HG02870 (cell line): Measurements from ENCODE around the gene CCBE1.
"Not testable (repeated sequence)": the region's sequence is repeated elsewhere in the genome, so short reads cannot be mapped to it uniquely, and the experiment has no call there.

Experiments
- ATAC-seq: cut with Tn5 transposase; IDR thresholded peaks from one replicate; pipeline ENCODE4 v1.9.1; 2021; ENCODE audit warnings: mild to moderate bottlenecking, moderate library complexity; ENCODE audit not compliant: unreplicated experiment

Gene CCBE1

GRCh38 chr18:59659508-59660170 is 37.6 kb downstream of the CCBE1 start:
- ATAC-seq: no peak

GRCh38 chr18:59658941-59659340 is 38.3 kb downstream of the CCBE1 start:
- ATAC-seq: no peak

DNA sequence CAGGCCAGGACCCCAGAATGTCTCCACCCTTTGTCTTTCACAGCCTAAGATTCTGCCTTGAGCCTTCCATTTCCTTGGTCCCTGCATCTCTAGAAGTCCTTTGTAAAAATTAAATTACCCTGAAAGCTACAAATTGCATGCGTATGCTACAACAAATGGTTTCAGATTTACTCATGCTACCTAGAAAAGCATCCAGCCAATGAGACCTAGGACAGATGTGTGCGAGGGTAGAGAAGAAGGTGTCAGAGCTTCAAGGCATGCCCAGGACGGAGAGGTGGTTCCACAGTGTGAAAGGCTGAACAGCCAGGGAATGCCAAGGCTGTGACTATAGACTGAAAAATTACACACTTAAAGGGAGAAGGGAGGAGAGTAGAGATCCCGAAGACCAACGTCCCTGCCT is 40.2 kb downstream of the CCBE1 start:
- peak; percentile 80 for ATAC-seq

DNA sequence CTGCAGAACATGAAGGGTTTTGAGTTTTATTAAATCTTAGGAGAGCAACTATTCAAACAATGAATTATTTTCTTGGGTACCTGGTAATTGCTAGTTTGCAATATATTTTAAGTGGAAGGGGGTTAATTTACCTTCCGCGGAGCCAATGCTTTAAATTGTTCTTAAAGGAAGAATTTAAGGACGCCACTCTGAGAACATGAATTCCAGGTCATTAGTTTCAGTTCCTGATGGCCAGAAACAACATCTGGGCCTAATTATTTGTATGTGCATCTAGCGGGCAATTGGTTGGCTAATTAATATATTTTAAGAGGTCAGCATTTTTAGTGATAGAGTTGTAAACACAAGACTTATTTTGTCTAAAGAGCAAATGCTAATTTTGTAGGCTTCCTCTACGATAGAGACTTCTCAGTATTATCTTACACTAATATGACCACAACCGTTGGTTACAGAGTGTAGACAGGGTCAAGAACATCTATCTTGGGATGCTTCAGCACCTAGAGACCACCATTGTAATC is 40.8 kb downstream of the CCBE1 start:
- no peak for ATAC-seq

GRCh38 chr18:59655676-59656075 is 41.5 kb downstream of the CCBE1 start:
- ATAC-seq: no peak

GRCh38 chr18:59651071-59651470 is 46.2 kb downstream of the CCBE1 start:
- ATAC-seq: no peak

DNA sequence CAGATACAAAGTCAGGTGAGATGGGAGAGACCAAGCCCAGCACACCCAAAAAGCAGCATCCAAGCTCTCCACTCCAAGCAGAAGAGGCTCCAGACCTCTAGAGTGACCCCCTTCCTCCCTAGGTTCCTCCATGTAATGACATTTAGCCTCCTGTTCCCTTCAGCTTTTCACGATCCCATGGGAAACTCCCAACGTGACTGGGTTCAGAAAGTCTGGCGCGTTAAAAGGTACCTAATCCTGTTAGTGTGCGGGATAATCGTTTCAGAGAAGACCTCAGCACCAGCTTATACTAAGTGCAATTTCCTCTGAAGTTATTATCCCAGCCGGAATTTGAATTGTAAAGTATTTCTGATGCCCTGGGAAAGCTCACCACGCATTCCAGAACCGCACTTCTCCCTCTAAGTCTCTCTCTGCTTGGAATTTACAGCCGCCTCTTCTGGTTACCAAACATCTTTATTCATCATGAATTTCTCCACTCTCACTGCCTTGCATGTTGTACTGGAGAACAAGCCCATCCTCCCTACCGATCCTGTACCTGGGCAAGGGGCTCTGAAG is 46.9 kb downstream of the CCBE1 start:
- ATAC-seq: no peak

DNA sequence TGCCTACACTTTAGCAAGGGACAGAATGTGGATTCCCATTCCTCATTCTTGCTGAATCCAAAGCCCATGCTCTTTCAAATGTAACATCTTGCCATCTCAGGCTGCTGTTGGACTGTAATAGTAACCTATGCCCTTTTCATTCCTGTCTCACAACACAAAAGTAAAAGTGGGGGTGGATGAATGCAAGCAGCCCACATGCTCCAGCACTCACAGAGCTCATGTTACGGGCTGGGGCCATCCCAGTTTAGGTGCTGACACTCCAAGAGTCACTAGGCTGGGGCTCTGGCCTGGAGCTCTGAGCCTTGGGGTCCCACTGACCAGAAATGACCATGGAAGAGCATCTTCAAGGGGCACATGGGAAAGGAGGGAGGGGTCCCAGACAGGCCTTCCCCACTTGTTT is 47.6 kb downstream of the CCBE1 start:
- ATAC-seq: no peak

DNA sequence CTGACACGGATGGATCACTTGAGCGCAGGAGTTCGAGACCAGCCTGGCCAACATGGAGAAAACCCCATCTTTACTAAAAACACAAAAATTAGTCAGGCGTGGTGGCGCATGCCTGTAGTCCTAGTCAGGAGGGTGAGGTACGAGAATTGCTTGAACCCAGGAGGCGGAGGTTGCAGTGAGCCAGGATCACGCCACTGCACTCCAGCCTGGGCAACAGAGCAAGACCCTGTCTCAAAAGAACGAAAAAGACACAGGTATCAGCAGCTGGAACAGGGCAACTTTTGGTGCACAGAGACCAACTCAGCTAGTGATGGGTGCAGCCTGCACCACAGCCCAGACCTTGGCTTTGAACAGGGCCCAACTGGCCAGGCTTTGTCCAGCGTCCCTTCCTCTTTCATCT is 48.8 kb downstream of the CCBE1 start:
- ATAC-seq: not testable (repeated sequence)

GRCh38 chr18:59646963-59647307 is 50.3 kb downstream of the CCBE1 start:
- ATAC-seq: no peak

DNA sequence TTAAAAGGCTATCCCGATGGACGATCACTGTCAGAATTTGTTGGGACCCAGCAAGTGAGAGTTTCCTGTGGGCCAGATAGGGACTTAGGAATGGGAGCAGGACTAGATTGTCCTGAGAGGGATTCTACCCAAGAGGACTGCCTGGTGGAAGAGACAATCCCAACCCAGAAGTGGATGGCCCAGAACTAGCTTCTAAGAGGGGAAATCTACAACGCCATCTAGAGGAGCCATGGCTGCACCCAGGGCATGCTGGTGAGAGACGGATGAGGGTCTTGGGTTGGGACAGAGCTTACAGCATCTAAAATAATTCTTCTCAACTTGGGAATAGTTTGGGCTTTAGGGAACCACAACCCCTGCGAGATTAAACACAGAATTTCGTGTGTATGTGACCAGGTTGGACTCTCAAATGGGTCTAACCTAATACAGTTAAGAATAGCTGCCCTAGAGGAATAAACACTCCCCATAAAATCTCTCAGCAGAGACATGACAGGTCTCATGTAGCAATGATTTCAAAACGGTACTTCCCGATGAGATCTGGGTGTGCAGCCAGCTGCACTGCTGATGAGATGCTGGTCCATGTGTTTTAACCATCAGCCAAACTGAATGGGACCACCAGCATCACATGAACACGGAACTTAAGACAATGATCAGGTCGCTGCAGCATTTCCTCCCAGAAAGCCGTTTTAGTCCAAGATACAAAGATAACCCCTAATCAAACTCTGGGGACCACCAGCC is 50.8 kb downstream of the CCBE1 start:
- ATAC-seq: no peak

- no peak for ATAC-seq
These were observed 53.5 kb downstream of the CCBE1 start for GRCh38 chr18:59643740-59644139.

DNA sequence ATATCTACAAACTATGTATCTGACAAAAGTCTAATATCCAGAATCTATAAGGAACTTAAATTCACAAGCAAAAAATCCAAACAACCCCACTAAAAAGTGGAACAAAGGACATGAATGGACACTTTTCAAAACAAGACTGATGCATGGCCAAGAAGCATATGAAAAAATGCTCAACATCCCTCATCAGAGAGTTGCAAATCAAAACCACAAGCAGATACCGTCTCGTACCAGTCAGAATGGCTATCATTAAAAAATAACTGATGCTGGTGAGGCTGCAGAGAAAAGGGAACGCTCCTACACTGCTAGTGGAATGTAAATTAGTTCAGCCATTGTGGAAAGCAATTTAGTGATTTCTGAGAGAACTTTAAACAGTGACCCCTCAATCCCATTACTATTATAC is 56.5 kb downstream of the CCBE1 start:
- no peak for ATAC-seq

GRCh38 chr18:59639821-59640220 is 57.4 kb downstream of the CCBE1 start:
- no peak for ATAC-seq

GRCh38 chr18:59639136-59639535 is 58.1 kb downstream of the CCBE1 start:
- ATAC-seq: no peak

DNA sequence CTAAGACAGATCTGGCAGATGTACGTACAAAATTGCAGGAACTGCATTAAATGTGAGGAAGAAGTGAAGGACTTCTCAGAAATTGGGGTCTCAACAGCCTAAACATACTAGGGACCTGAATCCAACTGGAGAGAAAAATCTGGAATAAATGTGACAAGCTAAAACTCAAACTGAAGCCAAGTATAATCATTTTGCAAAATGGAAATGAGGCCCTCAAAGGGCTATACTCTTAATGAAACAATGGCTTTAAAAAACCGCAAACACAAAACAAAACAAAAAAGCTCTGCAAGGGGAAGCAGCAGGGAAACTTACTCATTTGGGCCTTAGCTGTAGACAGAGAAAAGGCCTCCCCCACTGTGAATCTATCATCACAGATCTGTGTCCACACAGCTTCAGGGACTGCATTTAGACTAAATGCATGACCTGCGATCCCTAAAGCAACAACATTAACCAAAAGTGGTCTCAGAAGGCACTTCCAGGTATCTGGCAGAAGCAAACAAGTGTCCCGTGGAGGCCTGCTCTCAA is 63.2 kb downstream of the CCBE1 start:
- peak; percentile 63 for ATAC-seq

GRCh38 chr18:59633317-59633716 is 63.9 kb downstream of the CCBE1 start:
- no peak for ATAC-seq

GRCh38 chr18:59631583-59632181 is 65.5 kb downstream of the CCBE1 start:
- no peak for ATAC-seq

DNA sequence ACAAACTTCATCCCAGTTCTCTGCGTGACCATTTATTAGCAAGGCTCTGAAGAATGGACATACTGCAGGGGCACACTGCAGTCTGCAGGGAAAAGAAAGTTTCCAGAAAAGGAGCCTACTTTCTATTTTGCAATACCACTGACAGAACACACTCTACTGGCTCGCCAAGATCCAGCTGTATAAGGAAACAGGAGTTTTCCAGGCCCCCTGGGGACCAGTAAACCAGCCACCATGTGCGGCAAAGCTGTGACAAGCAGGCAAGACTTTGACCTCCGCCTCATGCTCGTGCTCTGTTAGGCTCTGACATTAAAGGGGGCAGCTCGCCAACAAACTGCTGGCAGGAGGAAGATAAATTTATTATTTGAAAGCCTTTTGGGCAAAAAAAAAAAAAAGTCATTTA is 67.3 kb downstream of the CCBE1 start:
- no peak for ATAC-seq

- ATAC-seq: no peak
These were observed 68.2 kb downstream of the CCBE1 start for GRCh38 chr18:59628995-59629394.

GRCh38 chr18:59627414-59627813 is 69.8 kb downstream of the CCBE1 start:
- no peak for ATAC-seq

DNA sequence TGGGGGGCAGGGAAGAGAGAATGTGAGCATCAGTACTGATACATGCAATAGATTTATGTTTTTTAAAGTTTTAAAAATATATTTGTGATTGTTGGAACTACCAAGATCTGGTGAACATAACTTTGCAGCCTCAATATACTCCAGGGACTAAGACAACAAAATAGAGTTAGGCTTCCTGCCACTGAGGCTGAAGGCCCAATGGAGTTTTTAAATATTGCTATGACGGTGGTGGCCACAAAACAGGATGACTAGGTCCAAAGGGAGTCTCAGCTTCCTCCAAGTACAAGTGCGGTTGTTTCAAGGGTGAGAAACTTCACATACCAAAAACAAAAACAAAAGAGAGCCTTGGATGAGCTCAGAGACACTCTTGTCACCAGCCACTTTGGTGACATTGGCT is 72.9 kb downstream of the CCBE1 start:
- no peak for ATAC-seq
